Inflammatory macrophage treated with lipopolysaccharide for 1 hour (primary cell): ENCODE data around the gene LOXL4.

Source experiments
- DNase-seq, 2 donors: peaks; one replicate each; pipeline ENCODE4 v3.0.0-alpha.2; 2020 to 2022

LOXL4 gene

GRCh38 chr10:98267894-98268693 is at the start of gene LOXL4:
TSS of gene LOXL4 (minus strand) at chr10:98268194. CDS start at chr10:98263019, 5,175 bp downstream.
- peak; percentile 3 to 15 for DNase-seq

- peak; percentile 63 to 65 for DNase-seq
These were observed 48.7 kb upstream of the LOXL4 start for GRCh38 chr10:98316661-98317060.

GRCh38 chr10:98316170-98316569 is 48.2 kb upstream of the LOXL4 start:
- peak in 1 of 2 donors; percentile 26 for DNase-seq

GRCh38 chr10:98314532-98315284 is 46.7 kb upstream of the LOXL4 start:
- DNase-seq: peak; percentile 86 to 87

- DNase-seq: no peak
These were observed 45.6 kb upstream of the LOXL4 start for GRCh38 chr10:98313598-98313997.

GRCh38 chr10:98312822-98313221 is 44.8 kb upstream of the LOXL4 start:
- no peak for DNase-seq

- no peak for DNase-seq
These were observed 44.4 kb upstream of the LOXL4 start for GRCh38 chr10:98312349-98312748.

GRCh38 chr10:98310701-98311100 is 42.7 kb upstream of the LOXL4 start:
- no peak for DNase-seq

GRCh38 chr10:98309366-98310355 is 41.7 kb upstream of the LOXL4 start:
- peak; percentile 25 to 65 for DNase-seq

- DNase-seq: no peak
These were observed 40.8 kb upstream of the LOXL4 start for GRCh38 chr10:98308669-98309365.

GRCh38 chr10:98307916-98308541 is 40.0 kb upstream of the LOXL4 start:
- DNase-seq: no peak

- DNase-seq: no peak
These were observed 38.5 kb upstream of the LOXL4 start for GRCh38 chr10:98306501-98306900.

- no peak for DNase-seq
These were observed 35.6 kb upstream of the LOXL4 start for GRCh38 chr10:98303569-98303968.

GRCh38 chr10:98302741-98303365 is 34.9 kb upstream of the LOXL4 start:
- no peak for DNase-seq

GRCh38 chr10:98301664-98302319 is 33.8 kb upstream of the LOXL4 start:
- no peak for DNase-seq

- DNase-seq: no peak
These were observed 32.7 kb upstream of the LOXL4 start for GRCh38 chr10:98300526-98301229.

GRCh38 chr10:98299341-98299740 is 31.3 kb upstream of the LOXL4 start:
- DNase-seq: no peak

- no peak for DNase-seq
These were observed 28.5 kb upstream of the LOXL4 start for GRCh38 chr10:98296524-98296923.

- peak in 1 of 2 donors; percentile 25 for DNase-seq
These were observed 27.9 kb upstream of the LOXL4 start for GRCh38 chr10:98295907-98296306.

GRCh38 chr10:98295401-98295811 is 27.4 kb upstream of the LOXL4 start:
- peak; percentile 44 to 47 for DNase-seq
